HUES48 (cell line): ENCODE data around the gene UST.

Experiments
- H3K27ac ChIP-seq: one replicate; pipeline ENCODE4 v1.7.0; 2013; ENCODE audit warnings: low read depth, low read length, inconsistent platforms
- H3K27me3 ChIP-seq: 2 replicates; pipeline ENCODE4 v1.6.1; 2013; ENCODE audit warnings: mild to moderate bottlenecking, low read length; ENCODE audit not compliant: control insufficient read depth, insufficient read depth
- H3K36me3 ChIP-seq: 2 replicates; pipeline ENCODE4 v1.6.1; 2013; ENCODE audit warnings: low read length; ENCODE audit not compliant: control insufficient read depth, insufficient read depth
- H3K4me1 ChIP-seq: 2 replicates; pipeline ENCODE4 v1.6.1; 2013; ENCODE audit warnings: mild to moderate bottlenecking, low read length; ENCODE audit not compliant: control insufficient read depth, insufficient read depth
- H3K4me3 ChIP-seq: 2 replicates; pipeline ENCODE4 v1.5.1; 2013; ENCODE audit warnings: mild to moderate bottlenecking, low read depth, low read length
- H3K9ac ChIP-seq: 2 replicates; pipeline ENCODE4 v1.6.1; 2013; ENCODE audit warnings: mild to moderate bottlenecking, low read depth, low read length, moderate library complexity
- H3K9me3 ChIP-seq: 2 replicates; pipeline ENCODE4 v1.6.1; 2013; ENCODE audit warnings: low read length; ENCODE audit not compliant: control insufficient read depth, insufficient read depth

UST gene

GRCh38 chr6:148711833-148712654, 34.8 kb upstream of the UST start:
- no peak overlapping the region for H3K9ac ChIP-seq
- no peaks in the 10 kb centered on the region for H3K27me3 ChIP-seq
- H3K4me3 ChIP-seq = no peak overlapping the region
- H3K27ac ChIP-seq = no peak overlapping the region
- peaks cover 9% of the 10 kb centered on the region; the same call in 1 of the 2 replicates for H3K9me3 ChIP-seq
- H3K36me3 ChIP-seq = no peaks in the 10 kb centered on the region
- no peaks in the 10 kb centered on the region for H3K4me1 ChIP-seq

GRCh38 chr6:148713033-148713738, 33.6 kb upstream of the UST start:
- Histone ChIP-seq H3K4me1 (no peaks in the 10 kb centered on the region), H3K27me3 (no peaks in the 10 kb centered on the region), H3K36me3 (no peaks in the 10 kb centered on the region), H3K4me3 (no peak overlapping the region), H3K27ac (no peak overlapping the region), H3K9ac (no peak overlapping the region), H3K9me3 (peaks cover 9% of the 10 kb centered on the region; the same call in 1 of the 2 replicates)

GRCh38 chr6:148713921-148714320, 32.9 kb upstream of the UST start:
- Histone ChIP-seq H3K4me1 (no peaks in the 10 kb centered on the region), H3K27ac (no peak overlapping the region), H3K27me3 (no peaks in the 10 kb centered on the region)

GRCh38 chr6:148716811-148717210, 30.0 kb upstream of the UST start:
- no peaks in the 10 kb centered on the region for H3K36me3 ChIP-seq
- H3K27ac ChIP-seq = no peak overlapping the region
- H3K27me3 ChIP-seq = no peaks in the 10 kb centered on the region
- H3K9me3 ChIP-seq = peaks cover 9% of the 10 kb centered on the region; the same call in 1 of the 2 replicates
- no peak overlapping the region for H3K9ac ChIP-seq
- H3K4me3 ChIP-seq = no peak overlapping the region
- no peaks in the 10 kb centered on the region for H3K4me1 ChIP-seq

More at GRCh38 chr6:148713921-148714320, 32.9 kb upstream of the UST start:
- Histone ChIP-seq H3K9me3 (peaks cover 9% of the 10 kb centered on the region; the same call in 1 of the 2 replicates), H3K36me3 (no peaks in the 10 kb centered on the region), H3K9ac (no peak overlapping the region), H3K4me3 (no peak overlapping the region)

- no peaks in the 10 kb centered on the region for H3K27me3 ChIP-seq
- no peaks in the 10 kb centered on the region for H3K4me1 ChIP-seq
- no peak overlapping the region for H3K9ac ChIP-seq
- H3K27ac ChIP-seq = no peak overlapping the region
- no peak overlapping the region for H3K4me3 ChIP-seq
- H3K9me3 ChIP-seq = peaks cover 3% of the 10 kb centered on the region; the same call in 1 of the 2 replicates
- no peaks in the 10 kb centered on the region for H3K36me3 ChIP-seq
Measured at GRCh38 chr6:148720406-148720805, 26.4 kb upstream of the UST start.

- no peak overlapping the region for H3K4me3 ChIP-seq
- no peaks in the 10 kb centered on the region for H3K36me3 ChIP-seq
- no peak overlapping the region for H3K27ac ChIP-seq
- H3K27me3 ChIP-seq = no peaks in the 10 kb centered on the region
- no peak overlapping the region for H3K9ac ChIP-seq
- peaks cover 3% of the 10 kb centered on the region; the same call in 1 of the 2 replicates for H3K9me3 ChIP-seq
- no peaks in the 10 kb centered on the region for H3K4me1 ChIP-seq
Measured at GRCh38 chr6:148720897-148721296, 25.9 kb upstream of the UST start.

- no peak overlapping the region for H3K4me3 ChIP-seq
- no peaks in the 10 kb centered on the region for H3K4me1 ChIP-seq
- H3K27me3 ChIP-seq = no peaks in the 10 kb centered on the region
- H3K36me3 ChIP-seq = no peaks in the 10 kb centered on the region
- no peak overlapping the region for H3K9ac ChIP-seq
- no peak overlapping the region for H3K27ac ChIP-seq
- peaks cover 3% of the 10 kb centered on the region; the same call in 1 of the 2 replicates for H3K9me3 ChIP-seq
Measured at GRCh38 chr6:148723484-148723883, 23.3 kb upstream of the UST start.

GRCh38 chr6:148724428-148724827, 22.4 kb upstream of the UST start:
- H3K27me3 ChIP-seq = no peaks in the 10 kb centered on the region
- H3K27ac ChIP-seq = no peak overlapping the region
- H3K9ac ChIP-seq = no peak overlapping the region

GRCh38 chr6:148727104-148727503, 19.7 kb upstream of the UST start:
- Histone ChIP-seq H3K9me3 (peaks cover 3% of the 10 kb centered on the region; the same call in 1 of the 2 replicates), H3K36me3 (no peaks in the 10 kb centered on the region), H3K4me1 (no peaks in the 10 kb centered on the region), H3K27ac (no peak overlapping the region), H3K4me3 (no peak overlapping the region), H3K9ac (no peak overlapping the region), H3K27me3 (no peaks in the 10 kb centered on the region)

More at GRCh38 chr6:148724428-148724827, 22.4 kb upstream of the UST start:
- peaks cover 3% of the 10 kb centered on the region; the same call in 1 of the 2 replicates for H3K9me3 ChIP-seq
- H3K4me3 ChIP-seq = no peak overlapping the region
- no peaks in the 10 kb centered on the region for H3K36me3 ChIP-seq
- no peaks in the 10 kb centered on the region for H3K4me1 ChIP-seq

GRCh38 chr6:148735989-148736388, 10.8 kb upstream of the UST start:
- no peak overlapping the region for H3K4me3 ChIP-seq
- no peaks in the 10 kb centered on the region for H3K4me1 ChIP-seq
- no peak overlapping the region for H3K9ac ChIP-seq
- H3K36me3 ChIP-seq = no peaks in the 10 kb centered on the region
- H3K27me3 ChIP-seq = no peaks in the 10 kb centered on the region
- H3K9me3 ChIP-seq = no peaks in the 10 kb centered on the region
- H3K27ac ChIP-seq = no peak overlapping the region
